ENCODE measurements around the gene ANO9. TPM values are rescaled to one million over a fixed set of nuclear protein-coding genes. Genes with fewer than 3 reads are reported as not detected.
A peak's percentile ranks its signal among the peaks of the same experiment; 100 is the strongest.
"Not testable (repeated sequence)": the region's sequence is repeated elsewhere in the genome, so short reads cannot be mapped to it uniquely, and the experiment has no call there.

The ANO9 gene
- total RNA-seq, 1 donor from 2014 or later = 21.6 TPM

GRCh38 chr11:429931-430456 is 11.8 kb downstream of the ANO9 start:
- H3K27me3 ChIP-seq (ENCODE audit: low read depth) = no peaks in the 10 kb centered on the region
- ATAC-seq (no peak), DNase-seq (peak; percentile 38)
- H3K9me3 ChIP-seq = no peaks in the 10 kb centered on the region
- intact Hi-C loops (cut with DNase I) = no loop called here
- no peak for TF ChIP-seq CTCF (IDR thresholded peaks at IDR 0.05)
- no peaks in the 10 kb centered on the region for H3K36me3 ChIP-seq
- H3K4me1 ChIP-seq = no peaks in the 10 kb centered on the region
- H3K27ac ChIP-seq = no peak overlapping the region
- H3K4me3 ChIP-seq = no peak overlapping the region

GRCh38 chr11:429391-429790 is 12.4 kb downstream of the ANO9 start:
- intact Hi-C loops (cut with DNase I) = no loop called here

GRCh38 chr11:428295-428694 is 13.5 kb downstream of the ANO9 start:
- no peak overlapping the region for H3K4me3 ChIP-seq
- H3K9me3 ChIP-seq = no peaks in the 10 kb centered on the region
- ATAC-seq = peak in 1 of 2 donors; percentile 16
- H3K27ac ChIP-seq = no peak overlapping the region
- H3K36me3 ChIP-seq = no peaks in the 10 kb centered on the region
- no peaks in the 10 kb centered on the region for H3K27me3 ChIP-seq (ENCODE audit: low read depth)
- H3K4me1 ChIP-seq = no peaks in the 10 kb centered on the region
- no peak for TF ChIP-seq CTCF (IDR thresholded peaks at IDR 0.05)
- intact Hi-C loops (cut with DNase I) = no loop called here
- peak; percentile 48 for DNase-seq

More at GRCh38 chr11:429391-429790, 12.4 kb downstream of the ANO9 start:
- Histone ChIP-seq H3K27me3 (ENCODE audit: low read depth) (no peaks in the 10 kb centered on the region), H3K4me3 (no peak overlapping the region), H3K27ac (no peak overlapping the region), H3K9me3 (no peaks in the 10 kb centered on the region), H3K36me3 (no peaks in the 10 kb centered on the region), H3K4me1 (no peaks in the 10 kb centered on the region)
- ATAC-seq = no peak
- DNase-seq = peak; percentile 42
- no peak for TF ChIP-seq CTCF (IDR thresholded peaks at IDR 0.05)

GRCh38 chr11:426851-427250 is 15.0 kb downstream of the ANO9 start:
- intact Hi-C loops (cut with DNase I) = no loop called here
- no peak for DNase-seq
- ATAC-seq = no peak
- H3K27ac ChIP-seq = no peak overlapping the region
- H3K27me3 ChIP-seq (ENCODE audit: low read depth) = no peaks in the 10 kb centered on the region
- no peak for TF ChIP-seq CTCF (IDR thresholded peaks at IDR 0.05)
- H3K4me1 ChIP-seq = no peaks in the 10 kb centered on the region
- H3K4me3 ChIP-seq = no peak overlapping the region
- H3K36me3 ChIP-seq = no peaks in the 10 kb centered on the region
- H3K9me3 ChIP-seq = no peaks in the 10 kb centered on the region

- no peak overlapping the region for H3K4me3 ChIP-seq
- no peaks in the 10 kb centered on the region for H3K4me1 ChIP-seq
- no peak overlapping the region for H3K27ac ChIP-seq
- no peak for TF ChIP-seq CTCF (IDR thresholded peaks at IDR 0.05)
- no peaks in the 10 kb centered on the region for H3K9me3 ChIP-seq
- DNase-seq (no peak), ATAC-seq (no peak)
- H3K27me3 ChIP-seq (ENCODE audit: low read depth) = no peaks in the 10 kb centered on the region
- H3K36me3 ChIP-seq = no peaks in the 10 kb centered on the region
- intact Hi-C loops (cut with DNase I) = no loop called here
Measured at GRCh38 chr11:425301-425700, 16.5 kb downstream of the ANO9 start.

- ATAC-seq; H3K27me3 ChIP-seq (ENCODE audit: low read depth); DNase-seq; H3K4me1 ChIP-seq; H3K27ac ChIP-seq; H3K9me3 ChIP-seq; intact Hi-C loops (cut with DNase I); H3K36me3 ChIP-seq; H3K4me3 ChIP-seq: not testable (repeated sequence)
Measured at GRCh38 chr11:424766-425165, 17.0 kb downstream of the ANO9 start.
